GM19438 (cell line): ENCODE results near the gene FAM177A1.

Experiments used
- ATAC-seq: cut with Tn5 transposase; IDR thresholded peaks from one replicate; pipeline ENCODE4 v1.9.1; 2021; ENCODE audit warnings: low read depth; ENCODE audit not compliant: unreplicated experiment

Gene FAM177A1

GRCh38 chr14:35122696-35123387, 76.8 kb downstream of the FAM177A1 start:
- peak; percentile 36 for ATAC-seq

DNA sequence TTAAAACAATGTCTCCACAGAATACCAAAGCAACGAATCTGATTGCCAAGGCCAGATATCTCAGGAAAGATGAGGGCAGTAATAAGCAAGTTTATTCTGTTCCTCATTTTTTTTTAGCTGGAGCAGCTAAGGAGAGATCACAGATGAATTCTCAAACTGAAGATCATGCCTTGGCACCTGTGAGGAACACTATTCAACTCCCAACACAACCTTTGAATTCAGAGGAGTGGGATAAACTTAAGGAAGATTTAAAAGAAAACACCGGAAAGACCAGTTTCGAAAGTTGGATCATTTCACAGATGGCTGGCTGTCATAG, 77.3 kb downstream of the FAM177A1 start:
- no peak for ATAC-seq

DNA sequence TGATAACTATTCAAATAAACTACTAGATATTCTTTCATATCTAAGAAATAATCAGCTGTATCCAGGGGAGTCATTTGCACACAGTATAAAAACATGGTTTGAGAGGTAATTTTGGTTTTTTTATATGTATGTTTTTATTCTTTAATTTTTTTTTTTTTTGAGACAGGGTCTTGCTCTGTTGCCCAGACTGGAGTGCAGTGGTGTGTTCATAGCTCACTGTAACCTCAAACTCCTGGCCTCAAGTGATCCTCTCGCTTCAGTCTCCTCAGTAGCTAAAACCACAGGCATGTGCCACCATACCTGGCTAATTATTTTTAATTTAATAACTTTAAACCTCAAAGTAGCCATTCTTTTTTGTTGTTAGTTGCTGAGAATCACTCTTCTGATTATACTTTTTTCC, 78.1 kb downstream of the FAM177A1 start:
- no peak for ATAC-seq
